ENCODE data around the gene ALS2CL.

Gene ALS2CL

DNA sequence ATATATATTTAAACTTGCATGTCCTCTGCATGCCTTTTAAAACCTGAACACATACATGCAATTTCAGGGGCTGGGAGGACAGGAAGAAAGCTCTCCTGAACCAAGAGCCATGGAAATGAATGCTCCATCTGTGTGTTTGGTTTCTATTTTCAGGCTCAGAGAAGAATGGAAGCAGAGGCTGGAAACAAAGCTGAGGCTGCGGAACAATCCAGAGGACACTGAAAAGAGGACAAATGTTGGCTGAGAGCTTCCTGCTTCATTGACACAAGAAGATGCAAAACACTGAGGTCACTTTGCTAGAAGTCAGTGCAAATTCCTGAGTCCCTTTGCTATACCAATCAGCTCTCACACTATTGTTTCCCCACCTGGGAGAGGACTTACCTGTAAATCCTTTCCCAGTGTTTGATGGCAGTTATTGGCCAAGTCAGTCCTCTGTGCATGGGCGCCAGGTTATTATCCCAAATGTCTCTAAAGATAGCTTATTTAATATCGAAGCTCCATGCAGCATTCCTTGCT is 68.4 kb downstream of the ALS2CL start:
- Histone ChIP-seq H2AFZ (ENCODE audit: low read depth, low read length) (peak overlapping the region; percentile 19; the same call in 1 of the 2 replicates), H3K27me3 (ENCODE audit: insufficient read depth, low read length, poor library complexity) (no peaks in the 10 kb centered on the region), H3K9ac (ENCODE audit: low read depth, low read length) (no peak overlapping the region), H3K36me3 (ENCODE audit: insufficient read depth, low read length) (no peaks in the 10 kb centered on the region), H3K4me2 (ENCODE audit: insufficient read depth, low read length) (no peak overlapping the region), H3K9me3 (ENCODE audit: insufficient read depth, low read length, severe bottlenecking) (no peaks in the 10 kb centered on the region), H3K4me3 (ENCODE audit: low read depth in 1 of 2, low read length in 2 of 2) (no peak overlapping the region), H3K4me1 (ENCODE audit: insufficient read depth, low read length) (peaks cover 17% of the 10 kb centered on the region), H4K20me1 (ENCODE audit: insufficient read depth, low read length) (no peaks in the 10 kb centered on the region), H3K27ac (ENCODE audit: low read length) (no peak overlapping the region), H3K79me2 (ENCODE audit: insufficient read depth, low read length) (no peaks in the 10 kb centered on the region)
- no peak for ATAC-seq (ENCODE audit: insufficient read depth, low read depth)
- DNase-seq: no peak
- TF ChIP-seq CTCF (IDR thresholded peaks at IDR 0.05; ENCODE audit: borderline replicate concordance, extremely low read depth, low read length, poor library complexity, severe bottlenecking) (no peak), EZH2 (IDR thresholded peaks at IDR 0.05; ENCODE audit: borderline replicate concordance, low read depth, low read length, severe bottlenecking) (no peak)

GRCh38 chr3:46624533-46624932 is 68.9 kb downstream of the ALS2CL start:
- no peaks in the 10 kb centered on the region for H3K36me3 ChIP-seq (ENCODE audit: insufficient read depth, low read length)
- no peak overlapping the region for H3K4me2 ChIP-seq (ENCODE audit: insufficient read depth, low read length)
- H3K9ac ChIP-seq (ENCODE audit: low read depth, low read length): no peak overlapping the region
- ATAC-seq (ENCODE audit: insufficient read depth, low read depth) (no peak), DNase-seq (no peak)
- H3K4me3 ChIP-seq (ENCODE audit: low read depth in 1 of 2, low read length in 2 of 2): no peak overlapping the region
- H3K27me3 ChIP-seq (ENCODE audit: insufficient read depth, low read length, poor library complexity): no peaks in the 10 kb centered on the region
- H3K4me1 ChIP-seq (ENCODE audit: insufficient read depth, low read length): peaks cover 12% of the 10 kb centered on the region
- H3K79me2 ChIP-seq (ENCODE audit: insufficient read depth, low read length): no peaks in the 10 kb centered on the region
- TF ChIP-seq EZH2 (IDR thresholded peaks at IDR 0.05; ENCODE audit: borderline replicate concordance, low read depth, low read length, severe bottlenecking) (no peak), CTCF (IDR thresholded peaks at IDR 0.05; ENCODE audit: borderline replicate concordance, extremely low read depth, low read length, poor library complexity, severe bottlenecking) (no peak)
- H3K9me3 ChIP-seq (ENCODE audit: insufficient read depth, low read length, severe bottlenecking): no peaks in the 10 kb centered on the region
- H3K27ac ChIP-seq (ENCODE audit: low read length): no peak overlapping the region
- H2AFZ ChIP-seq (ENCODE audit: low read depth, low read length): no peak overlapping the region
- no peaks in the 10 kb centered on the region for H4K20me1 ChIP-seq (ENCODE audit: insufficient read depth, low read length)

GRCh38 chr3:46619845-46620778 is 73.4 kb downstream of the ALS2CL start:
- Histone ChIP-seq H3K79me2 (ENCODE audit: insufficient read depth, low read length) (no peaks in the 10 kb centered on the region), H3K4me1 (ENCODE audit: insufficient read depth, low read length) (no peaks in the 10 kb centered on the region), H3K9me3 (ENCODE audit: insufficient read depth, low read length, severe bottlenecking) (no peaks in the 10 kb centered on the region), H3K36me3 (ENCODE audit: insufficient read depth, low read length) (no peaks in the 10 kb centered on the region), H4K20me1 (ENCODE audit: insufficient read depth, low read length) (no peaks in the 10 kb centered on the region), H3K4me3 (ENCODE audit: low read depth in 1 of 2, low read length in 2 of 2) (no peak overlapping the region), H3K4me2 (ENCODE audit: insufficient read depth, low read length) (no peak overlapping the region), H3K27me3 (ENCODE audit: insufficient read depth, low read length, poor library complexity) (no peaks in the 10 kb centered on the region), H2AFZ (ENCODE audit: low read depth, low read length) (0 out of 2 replicates have a peak overlapping the region, but pooled peaks have one; percentile 20), H3K9ac (ENCODE audit: low read depth, low read length) (no peak overlapping the region), H3K27ac (ENCODE audit: low read length) (no peak overlapping the region)
- DNase-seq (no peak), ATAC-seq (ENCODE audit: insufficient read depth, low read depth) (no peak)
- TF ChIP-seq CTCF (IDR thresholded peaks at IDR 0.05; ENCODE audit: borderline replicate concordance, extremely low read depth, low read length, poor library complexity, severe bottlenecking) (no peak), EZH2 (IDR thresholded peaks at IDR 0.05; ENCODE audit: borderline replicate concordance, low read depth, low read length, severe bottlenecking) (no peak)
